Pancreas (tissue), 10 donors: ENCODE measurements around the gene RIMBP2. TPM values are rescaled to one million over a fixed set of nuclear protein-coding genes. Genes with fewer than 3 reads are reported as not detected.

Experiments
- ATAC-seq, 4 donors: fragments of 200-7000 bp; cut with Tn5 transposase; one replicate each; pipeline versions ENCODE4 v1.8.0 to v1.9.1; 2020; ENCODE audit warnings: mild to moderate bottlenecking in 4 of 4, moderate library complexity in 4 of 4
- DNase-seq, 6 donors: peaks; one replicate each; pipeline ENCODE4 v3.0.0-alpha.2; 2020
- FAIRE-seq: peaks from 2 replicates; lab custom pipeline; 2012; peaks lifted over from hg19 to GRCh38; lab: Jason Lieb, UNC
- H3K27ac ChIP-seq, 4 donors: fragments of 200-600 bp; sonication (generic); 1 replicate in 3 of 4; 2 replicates in 1 of 4; pipeline versions ENCODE4 v1.5.0 to v1.8.0; 2020
- H3K27me3 ChIP-seq, 4 donors: fragments of 200-600 bp; one replicate each; pipeline ENCODE4 v1.8.0; 2021
- H3K36me3 ChIP-seq, 3 donors: fragments of 200-600 bp; sonication (generic) in 1 of 3; one replicate each; pipeline versions ENCODE4 v1.5.0 to v1.8.0; 2020 to 2021
- H3K4me1 ChIP-seq, 3 donors: fragments of 200-600 bp; one replicate each; pipeline ENCODE4 v1.8.0; 2021
- H3K4me3 ChIP-seq, 4 donors: fragments of 200-600 bp; sonication (generic) in 2 of 4; one replicate each; pipeline versions ENCODE4 v1.5.0 to v1.8.0; 2020 to 2021
- H3K9me3 ChIP-seq, 4 donors: fragments of 200-600 bp; one replicate each; pipeline ENCODE4 v1.8.0; 2021
- WGBS, 2 donors: extraction: QIAGEN DNeasy Blood & Tissue Kit; methylation state at CpG; one replicate each; pipeline ENCODE4 v1.1.7; 2013; 5-methylcytosine and 5-hydroxymethylcytosine counted together
- intact Hi-C, 3 donors: fragments of 100-400 bp; cut with DNase I; formaldehyde crosslinking; loops; one replicate each; pipeline versions ENCODE4 v1.11.1 to v1.14.2; 2022
- polyA plus RNA-seq, 2 donors: library from polyadenylated mRNA; stranded (reverse); fragments of 200-250 nt; gene quantifications; one replicate each; pipeline ENCODE4 v1.2.3, GENCODE V29; 2013
- total RNA-seq, 6 donors: library from RNA; stranded (reverse); fragmentation: NEBNext Ultra II Directional in 4 of 6; extraction: Animal tissue kit (Norgen Biotek cat#: 25700) in 4 of 6; gene quantifications; one replicate each; pipeline versions ENCODE4 v1.2.1 to v1.2.4, GENCODE V29; 2021 to 2023
- TF ChIP-seq, protein P1 (sequence below), 4 donors: fragments of 200-600 bp; sonication (generic) in 3 of 4; IDR thresholded peaks; one replicate each; pipeline versions ENCODE4 v1.5.0 to v1.8.0; 2021; ENCODE audit warnings: antibody characterized with exemption in 4 of 4
- donor health status: healthy with polysubstance abuse.
- donor health status: DM: no; HTN: no; CAD: no; lungs with moderate emphysema.
- donor health status: DM: no; HTN: no; CAD: no.
- donor health status: control.
- donor health status: control.
- donor health status: Bipolar disorder and iron deficiency.
- donor health status: DM: yes; HTN: yes; CAD: no.
- donor health status: DM: no; HTN: no; CAD: no.
- donor health status: DM: no; HTN: no; CAD: no.
- donor health status: DM: yes; HTN: yes; CAD: no.

The RIMBP2 gene
- total and polyA plus RNA-seq, 8 donors, result 1.6 to 14.9 (median 3.9) TPM

DNA sequence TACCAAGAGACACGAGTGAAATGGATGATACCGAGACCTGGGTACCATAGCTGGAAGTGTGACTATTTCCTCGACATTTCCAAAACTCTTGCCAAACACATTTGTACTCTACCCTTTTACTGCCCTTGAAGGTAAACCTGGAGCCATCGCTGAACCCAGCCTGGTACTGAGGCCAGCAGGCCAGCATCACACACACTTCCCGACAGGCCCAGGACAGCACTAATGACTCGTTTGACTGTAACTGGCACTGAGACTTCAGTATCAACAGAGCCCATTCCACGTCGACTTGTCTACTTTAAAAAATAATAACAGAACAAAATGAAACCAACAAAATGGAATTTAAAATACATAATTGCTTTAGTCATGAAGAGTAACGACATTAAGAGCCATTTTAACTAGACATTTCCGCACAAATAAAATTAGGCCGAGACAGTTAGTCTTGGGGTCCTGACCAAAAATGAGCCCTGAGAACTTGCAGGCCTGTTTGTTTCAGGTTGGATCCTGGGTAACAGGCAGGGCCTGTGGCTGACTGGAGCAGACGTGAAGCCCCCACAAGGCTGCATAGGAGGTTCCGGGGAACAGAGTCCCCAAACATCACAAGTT, 94.3 kb downstream of the RIMBP2 start:
- H3K9me3 ChIP-seq, result no peaks in the 10 kb centered on the region
- no peaks in the 10 kb centered on the region for H3K36me3 ChIP-seq
- no peak for DNase-seq
- no peaks in the 10 kb centered on the region for H3K27me3 ChIP-seq
- H3K4me3 ChIP-seq, result no peak overlapping the region
- H3K4me1 ChIP-seq, result no peaks in the 10 kb centered on the region
- intact Hi-C loops, result no loop called here
- H3K27ac ChIP-seq, result no peak overlapping the region
- WGBS, 2 donors, result 86 to 91% methylated on average over 13 of the region's 13 CpGs
- ATAC-seq, result no peak
- TF ChIP-seq, protein P1, sequence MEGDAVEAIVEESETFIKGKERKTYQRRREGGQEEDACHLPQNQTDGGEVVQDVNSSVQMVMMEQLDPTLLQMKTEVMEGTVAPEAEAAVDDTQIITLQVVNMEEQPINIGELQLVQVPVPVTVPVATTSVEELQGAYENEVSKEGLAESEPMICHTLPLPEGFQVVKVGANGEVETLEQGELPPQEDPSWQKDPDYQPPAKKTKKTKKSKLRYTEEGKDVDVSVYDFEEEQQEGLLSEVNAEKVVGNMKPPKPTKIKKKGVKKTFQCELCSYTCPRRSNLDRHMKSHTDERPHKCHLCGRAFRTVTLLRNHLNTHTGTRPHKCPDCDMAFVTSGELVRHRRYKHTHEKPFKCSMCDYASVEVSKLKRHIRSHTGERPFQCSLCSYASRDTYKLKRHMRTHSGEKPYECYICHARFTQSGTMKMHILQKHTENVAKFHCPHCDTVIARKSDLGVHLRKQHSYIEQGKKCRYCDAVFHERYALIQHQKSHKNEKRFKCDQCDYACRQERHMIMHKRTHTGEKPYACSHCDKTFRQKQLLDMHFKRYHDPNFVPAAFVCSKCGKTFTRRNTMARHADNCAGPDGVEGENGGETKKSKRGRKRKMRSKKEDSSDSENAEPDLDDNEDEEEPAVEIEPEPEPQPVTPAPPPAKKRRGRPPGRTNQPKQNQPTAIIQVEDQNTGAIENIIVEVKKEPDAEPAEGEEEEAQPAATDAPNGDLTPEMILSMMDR (IDR thresholded peaks at IDR 0.05), result no peak
- no peak for FAIRE-seq

DNA sequence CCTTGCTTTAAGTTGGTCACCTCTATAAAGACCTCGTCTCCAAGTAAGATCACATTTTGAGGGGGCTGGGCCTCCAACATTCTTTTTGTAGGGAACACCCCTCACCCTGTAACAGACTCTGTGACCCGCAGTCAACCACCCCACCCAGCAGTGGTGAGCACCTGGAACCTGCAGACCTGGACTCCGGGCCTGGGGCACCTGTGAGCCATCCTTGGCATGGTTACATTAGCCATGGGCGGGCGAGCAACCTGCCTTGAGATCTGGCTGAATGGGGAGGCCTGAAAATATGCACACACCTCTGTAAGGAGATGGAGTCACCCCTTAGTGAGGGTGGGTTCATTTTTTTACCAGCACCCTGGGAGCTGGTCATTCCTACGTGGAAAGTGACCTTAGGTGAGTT, 95.3 kb downstream of the RIMBP2 start:
- Histone ChIP-seq H3K9me3 (no peaks in the 10 kb centered on the region), H3K27me3 (no peaks in the 10 kb centered on the region), H3K36me3 (no peaks in the 10 kb centered on the region), H3K4me3 (no peak overlapping the region), H3K27ac (no peak overlapping the region), H3K4me1 (no peaks in the 10 kb centered on the region)
- 83 to 88% methylated on average over 6 of the region's 6 CpGs for WGBS, 2 donors
- ATAC-seq (no peak), FAIRE-seq (no peak), DNase-seq (no peak)
- intact Hi-C loops, result no loop called here
- TF ChIP-seq, protein P1 (IDR thresholded peaks at IDR 0.05), result no peak

DNA sequence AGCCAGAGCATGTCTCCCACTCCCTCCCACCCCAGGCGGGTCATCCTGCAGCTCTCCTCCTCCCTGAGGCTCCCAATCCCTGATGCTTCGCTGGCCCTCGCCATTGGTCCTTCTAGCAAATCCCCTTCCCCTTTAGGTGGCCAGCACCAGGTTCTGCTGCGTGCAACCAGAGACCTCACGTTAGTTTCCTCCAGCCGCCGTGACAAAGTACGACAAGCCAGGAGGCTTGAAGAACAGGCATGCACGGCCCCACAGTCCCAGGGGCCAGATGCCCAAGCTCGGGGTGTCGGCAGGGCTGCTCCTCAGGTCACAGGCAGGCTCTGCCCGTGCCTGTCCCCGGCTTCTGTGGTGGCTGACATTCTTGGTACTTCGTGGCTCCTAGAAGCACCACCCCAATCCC, 95.8 kb downstream of the RIMBP2 start:
- Histone ChIP-seq H3K36me3 (no peaks in the 10 kb centered on the region), H3K4me3 (no peak overlapping the region), H3K27me3 (no peaks in the 10 kb centered on the region), H3K4me1 (no peaks in the 10 kb centered on the region), H3K27ac (no peak overlapping the region), H3K9me3 (no peaks in the 10 kb centered on the region)
- intact Hi-C loops, result no loop called here
- FAIRE-seq (no peak), DNase-seq (no peak), ATAC-seq (no peak)
- WGBS, 2 donors, result 79 to 90% methylated on average over 14 of the region's 14 CpGs
- TF ChIP-seq, protein P1 (IDR thresholded peaks at IDR 0.05), result no peak

DNA sequence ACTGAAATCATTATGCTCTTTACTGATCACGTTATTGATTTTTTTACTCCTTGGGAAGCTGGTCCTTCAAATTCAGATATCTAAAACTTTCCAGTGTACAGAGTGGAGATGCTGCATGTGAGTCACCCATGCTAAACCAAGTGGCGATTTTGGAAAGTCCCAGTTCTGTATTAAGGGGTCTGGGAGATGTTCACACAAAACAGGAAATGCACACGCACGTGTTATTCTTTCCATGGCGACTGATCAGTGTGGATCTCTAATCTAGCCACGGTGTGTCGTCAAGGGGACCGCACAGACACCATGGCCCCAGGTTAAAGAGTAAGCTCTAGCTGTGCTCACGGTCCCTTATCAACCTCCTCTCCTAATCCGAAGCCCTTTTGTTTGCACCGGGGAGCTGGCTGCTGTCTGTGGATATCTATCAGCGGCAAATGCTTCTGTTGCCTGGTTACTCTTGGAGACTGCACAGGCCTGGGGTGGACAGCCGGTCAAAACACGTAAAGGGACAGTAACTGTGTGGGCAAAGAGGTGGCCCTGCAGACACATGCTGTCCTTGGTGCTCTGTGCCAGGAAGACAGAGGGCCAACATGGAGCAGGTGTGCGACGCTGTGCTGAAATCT, 96.6 kb downstream of the RIMBP2 start:
- WGBS, 2 donors, result 41 to 53% methylated on average over 16 of the region's 16 CpGs
- no peak overlapping the region for H3K4me3 ChIP-seq
- DNase-seq, result no peak

More for the DNA sequence above, 96.6 kb downstream of the RIMBP2 start:
- H3K36me3 ChIP-seq, result no peaks in the 10 kb centered on the region
- ATAC-seq (peak in 2 of 4 donors; percentile 65 to 71), FAIRE-seq (no peak)
- TF ChIP-seq, protein P1 (IDR thresholded peaks at IDR 0.05), result no peak
- H3K9me3 ChIP-seq, result no peaks in the 10 kb centered on the region
- no peaks in the 10 kb centered on the region for H3K4me1 ChIP-seq
- H3K27me3 ChIP-seq, result no peaks in the 10 kb centered on the region
- no peak overlapping the region for H3K27ac ChIP-seq
- intact Hi-C loops, result no loop called here
